Astrocyte (in vitro differentiated cells and primary cell): ENCODE data around the gene TSC1. TPM values are rescaled to one million over a fixed set of nuclear protein-coding genes. Genes with fewer than 3 reads are reported as not detected.

Experiments used
- DNase-seq: peaks from one replicate; pipeline ENCODE4 v3.0.0-alpha.2; 2010; ENCODE audit warnings: low read depth
- FAIRE-seq: peaks from 2 replicates; lab custom pipeline; 2011; peaks lifted over from hg19 to GRCh38; lab: Jason Lieb, UNC
- H2AFZ ChIP-seq: 2 replicates; pipeline ENCODE4 v1.6.0; 2012; ENCODE audit warnings: low read depth, low read length, inconsistent platforms
- H3K27ac ChIP-seq: 2 replicates; pipeline ENCODE4 v1.5.1; 2011; ENCODE audit warnings: low read depth, low read length, inconsistent platforms
- H3K27me3 ChIP-seq: 2 replicates; pipeline ENCODE4 v1.6.0; 2011; ENCODE audit warnings: low read length, inconsistent platforms; ENCODE audit not compliant: insufficient read depth
- H3K36me3 ChIP-seq: 2 replicates; pipeline ENCODE4 v1.5.1; 2011; ENCODE audit warnings: low read length, inconsistent platforms; ENCODE audit not compliant: insufficient read depth
- H3K4me1 ChIP-seq: 2 replicates; pipeline ENCODE4 v1.5.1; 2011; ENCODE audit warnings: low read length, inconsistent platforms; ENCODE audit not compliant: insufficient read depth
- H3K4me2 ChIP-seq: 2 replicates; pipeline ENCODE4 v1.6.0; 2012; ENCODE audit warnings: low read length, inconsistent platforms
- H3K4me3 ChIP-seq: 2 replicates; pipeline ENCODE4 v1.5.1; 2011; ENCODE audit warnings: low read depth, mild to moderate bottlenecking, low read length, inconsistent platforms; ENCODE audit not compliant: insufficient read depth
- H3K79me2 ChIP-seq: 2 replicates; pipeline ENCODE4 v1.6.0; 2012; ENCODE audit warnings: mild to moderate bottlenecking, low read length, inconsistent platforms; ENCODE audit not compliant: insufficient read depth
- H3K9ac ChIP-seq: 2 replicates; pipeline ENCODE4 v1.6.0; 2012; ENCODE audit warnings: mild to moderate bottlenecking, low read length, inconsistent platforms
- H3K9me3 ChIP-seq: 2 replicates; pipeline ENCODE4 v1.5.1; 2012; ENCODE audit warnings: low read depth, mild to moderate bottlenecking, low read length, inconsistent platforms; ENCODE audit not compliant: insufficient read depth
- H4K20me1 ChIP-seq: 2 replicates; pipeline ENCODE4 v1.6.0; 2012; ENCODE audit warnings: low read length, inconsistent platforms; ENCODE audit not compliant: insufficient read depth
- H3K27ac Mint-ChIP-seq: one replicate; pipeline ENCODE4 v1.8.0; 2021; ENCODE audit warnings: mild to moderate bottlenecking, mixed read lengths; ENCODE audit not compliant: unreplicated experiment
- H3K27me3 Mint-ChIP-seq: one replicate; pipeline ENCODE4 v1.8.0; 2021; ENCODE audit warnings: low read depth, mixed read lengths; ENCODE audit not compliant: unreplicated experiment
- H3K36me3 Mint-ChIP-seq: one replicate; pipeline ENCODE4 v1.8.0; 2021; ENCODE audit warnings: low read depth, mixed read lengths; ENCODE audit not compliant: unreplicated experiment
- H3K4me1 Mint-ChIP-seq: one replicate; pipeline ENCODE4 v1.8.0; 2021; ENCODE audit warnings: low read depth, mixed read lengths; ENCODE audit not compliant: unreplicated experiment
- H3K4me3 Mint-ChIP-seq: one replicate; pipeline ENCODE4 v1.8.0; 2021; ENCODE audit warnings: mild to moderate bottlenecking, moderate library complexity, mixed read lengths; ENCODE audit not compliant: unreplicated experiment
- H3K9me3 Mint-ChIP-seq: one replicate; pipeline ENCODE4 v1.8.0; 2021; ENCODE audit warnings: mild to moderate bottlenecking, mixed read lengths; ENCODE audit not compliant: unreplicated experiment
- EZH2 ChIP-seq: IDR thresholded peaks from 2 replicates; pipeline ENCODE4 v1.6.1; 2012; ENCODE audit warnings: mild to moderate bottlenecking, low read length, inconsistent platforms; ENCODE audit not compliant: insufficient read depth
- total RNA-seq: library from RNA; stranded (reverse); gene quantifications from 2 replicates; pipeline ENCODE4 v1.2.1, GENCODE V29; 2021
- TF ChIP-seq, protein P1 (sequence below): IDR thresholded peaks from 2 replicates; pipeline ENCODE4 v1.5.1; 2011; ENCODE audit warnings: low read depth, mild to moderate bottlenecking, inconsistent platforms, low read length, moderate library complexity; ENCODE audit not compliant: insufficient read depth

Gene TSC1
- total RNA-seq, 1 donor from 2014 or later = 50.6 TPM

DNA sequence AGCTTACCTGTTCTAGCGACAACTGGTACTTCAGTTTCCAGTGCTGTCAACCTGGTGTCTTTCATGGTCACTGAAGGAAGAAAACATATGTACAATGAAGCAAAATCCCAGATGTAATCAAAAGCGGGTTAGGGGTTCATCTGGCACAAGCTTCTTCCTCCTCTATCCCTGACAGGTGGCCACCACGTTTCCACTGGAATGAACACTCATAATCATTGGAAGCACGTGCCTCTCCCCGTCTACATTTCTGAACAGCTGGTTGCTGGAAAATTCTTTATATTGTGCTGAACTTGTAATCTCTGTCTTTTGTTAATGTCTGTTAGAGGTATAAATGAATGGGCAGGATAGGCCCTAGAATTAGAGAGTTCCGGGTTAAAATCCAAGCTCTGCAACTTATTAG is 9.4 kb downstream of the TSC1 start:
- Mint-ChIP-seq H3K36me3 (peaks cover 10% of the 10 kb centered on the region), H3K4me1 (peaks cover 5% of the 10 kb centered on the region), H3K4me3 (no peak overlapping the region), H3K9me3 (no peaks in the 10 kb centered on the region), H3K27me3 (no peaks in the 10 kb centered on the region), H3K27ac (no peak overlapping the region)
- Histone ChIP-seq H2AFZ (no peak overlapping the region), H3K79me2 (peaks cover 61% of the 10 kb centered on the region), H3K27me3 (no peaks in the 10 kb centered on the region), H3K4me3 (no peak overlapping the region), H3K36me3 (no peaks in the 10 kb centered on the region), H3K9me3 (no peaks in the 10 kb centered on the region), H3K9ac (no peak overlapping the region), H3K4me1 (peaks cover 4% of the 10 kb centered on the region), H4K20me1 (peaks cover 77% of the 10 kb centered on the region), H3K4me2 (no peak overlapping the region), H3K27ac (no peak overlapping the region)
- no peak for DNase-seq
- TF ChIP-seq EZH2 = no peak
- TF ChIP-seq, protein P1, sequence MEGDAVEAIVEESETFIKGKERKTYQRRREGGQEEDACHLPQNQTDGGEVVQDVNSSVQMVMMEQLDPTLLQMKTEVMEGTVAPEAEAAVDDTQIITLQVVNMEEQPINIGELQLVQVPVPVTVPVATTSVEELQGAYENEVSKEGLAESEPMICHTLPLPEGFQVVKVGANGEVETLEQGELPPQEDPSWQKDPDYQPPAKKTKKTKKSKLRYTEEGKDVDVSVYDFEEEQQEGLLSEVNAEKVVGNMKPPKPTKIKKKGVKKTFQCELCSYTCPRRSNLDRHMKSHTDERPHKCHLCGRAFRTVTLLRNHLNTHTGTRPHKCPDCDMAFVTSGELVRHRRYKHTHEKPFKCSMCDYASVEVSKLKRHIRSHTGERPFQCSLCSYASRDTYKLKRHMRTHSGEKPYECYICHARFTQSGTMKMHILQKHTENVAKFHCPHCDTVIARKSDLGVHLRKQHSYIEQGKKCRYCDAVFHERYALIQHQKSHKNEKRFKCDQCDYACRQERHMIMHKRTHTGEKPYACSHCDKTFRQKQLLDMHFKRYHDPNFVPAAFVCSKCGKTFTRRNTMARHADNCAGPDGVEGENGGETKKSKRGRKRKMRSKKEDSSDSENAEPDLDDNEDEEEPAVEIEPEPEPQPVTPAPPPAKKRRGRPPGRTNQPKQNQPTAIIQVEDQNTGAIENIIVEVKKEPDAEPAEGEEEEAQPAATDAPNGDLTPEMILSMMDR = no peak
- no peak for FAIRE-seq

GRCh38 chr9:132931178-132931735 is 13.2 kb downstream of the TSC1 start:
- Histone ChIP-seq H2AFZ (no peak overlapping the region), H3K27ac (no peak overlapping the region), H3K4me1 (no peaks in the 10 kb centered on the region), H3K27me3 (no peaks in the 10 kb centered on the region), H3K9me3 (no peaks in the 10 kb centered on the region), H4K20me1 (peaks cover 55% of the 10 kb centered on the region), H3K9ac (no peak overlapping the region), H3K36me3 (peaks cover 8% of the 10 kb centered on the region), H3K4me2 (no peak overlapping the region), H3K4me3 (no peak overlapping the region), H3K79me2 (peaks cover 29% of the 10 kb centered on the region)
- no peak overlapping the region for H3K4me3 Mint-ChIP-seq
- DNase-seq (peak; percentile 29), FAIRE-seq (no peak)
- H3K27ac Mint-ChIP-seq = no peak overlapping the region
- no peaks in the 10 kb centered on the region for H3K9me3 Mint-ChIP-seq
- H3K27me3 Mint-ChIP-seq = no peaks in the 10 kb centered on the region
- peaks cover 21% of the 10 kb centered on the region for H3K36me3 Mint-ChIP-seq
- peaks cover 5% of the 10 kb centered on the region for H3K4me1 Mint-ChIP-seq
- TF ChIP-seq EZH2 = no peak
- TF ChIP-seq, protein P1 = no peak

- no peak overlapping the region for H3K4me3 ChIP-seq
- no peak for FAIRE-seq
Observed at GRCh38 chr9:132927704-132928103, 16.7 kb downstream of the TSC1 start.

More at GRCh38 chr9:132927704-132928103, 16.7 kb downstream of the TSC1 start:
- Histone ChIP-seq H3K4me2 (no peak overlapping the region), H3K9ac (no peak overlapping the region), H3K27ac (no peak overlapping the region), H3K36me3 (peaks cover 32% of the 10 kb centered on the region), H3K9me3 (no peaks in the 10 kb centered on the region), H3K4me1 (no peaks in the 10 kb centered on the region), H3K27me3 (no peaks in the 10 kb centered on the region), H2AFZ (no peak overlapping the region), H4K20me1 (peaks cover 30% of the 10 kb centered on the region), H3K79me2 (peaks cover 9% of the 10 kb centered on the region)
- Mint-ChIP-seq H3K27ac (no peak overlapping the region), H3K36me3 (peaks cover 29% of the 10 kb centered on the region), H3K4me1 (no peaks in the 10 kb centered on the region), H3K9me3 (no peaks in the 10 kb centered on the region), H3K4me3 (no peak overlapping the region), H3K27me3 (no peaks in the 10 kb centered on the region)
- no peak for DNase-seq
- TF ChIP-seq EZH2 = no peak
- TF ChIP-seq, protein P1 = no peak
